Testis (tissue), 2 donors: ENCODE measurements around the gene KIF4B.

Experiments
- CTCF ChIP-seq, 3 experiments: fragments of 450-650 bp in 2 of 3; fragments of 200-600 bp in 1 of 3; sonication (generic) in 1 of 3; IDR thresholded peaks; one replicate each; pipeline ENCODE4 v1.5.1; 2016 to 2019; ENCODE audit warnings: antibody characterized with exemption in 3 of 3, mild to moderate bottlenecking in 2 of 3, moderate library complexity in 1 of 3
- POLR2A ChIP-seq: fragments of 450-650 bp; IDR thresholded peaks from one replicate; pipeline ENCODE4 v1.6.1; 2017; ENCODE audit warnings: antibody characterized with exemption, mild to moderate bottlenecking, moderate library complexity

- TF ChIP-seq POLR2A (no peak), CTCF (IDR thresholded peaks at IDR 0.05) (no peak)
These were observed 51.0 kb downstream of the KIF4B start for GRCh38 chr5:155064580-155064979.
